ENCODE results near the gene DNLZ.

DNA sequence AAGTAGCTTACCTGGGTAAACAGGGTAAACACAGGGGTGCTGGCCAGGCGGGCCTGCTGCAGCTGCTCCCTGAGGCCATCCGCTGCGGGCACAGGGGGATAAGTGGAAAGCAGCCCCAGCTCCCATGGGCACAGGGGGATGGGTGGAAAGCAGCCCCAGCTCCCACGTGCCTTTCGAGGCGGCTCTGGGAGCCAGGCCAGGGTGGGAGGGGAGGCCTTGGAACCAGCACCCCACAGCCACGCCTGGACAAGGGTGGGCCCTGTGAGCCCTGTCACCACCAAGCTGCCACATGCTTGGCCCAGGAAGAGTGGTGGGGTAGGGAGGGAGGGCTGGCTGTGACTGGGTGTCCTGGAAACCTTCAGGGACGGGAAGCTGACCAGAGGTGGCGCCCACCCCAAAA lies 17.8 kb upstream of the DNLZ start:
- TF ChIP-seq FOXA1 (IDR thresholded peaks at IDR 0.05) (no peak), CTCF (IDR thresholded peaks at IDR 0.05; ENCODE audit: low read depth, low read length, missing input control) (no peak), RAD21 (IDR thresholded peaks at IDR 0.05) (no peak), EGR1 (IDR thresholded peaks at IDR 0.05; ENCODE audit: low read depth in 2 of 2) (no peak), TAF1 (conservative IDR thresholded peaks at IDR 0.05) (no peak)
- TF ChIP-seq, protein P1, sequence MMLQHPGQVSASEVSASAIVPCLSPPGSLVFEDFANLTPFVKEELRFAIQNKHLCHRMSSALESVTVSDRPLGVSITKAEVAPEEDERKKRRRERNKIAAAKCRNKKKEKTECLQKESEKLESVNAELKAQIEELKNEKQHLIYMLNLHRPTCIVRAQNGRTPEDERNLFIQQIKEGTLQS (IDR thresholded peaks at IDR 0.05): no peak
